H1 (cell line): ENCODE data around the gene PAAF1.

ENCODE experiments used
- RNF2 ChIP-seq: fragments of 200-900, 300-1000 bp; sonication (generic); IDR thresholded peaks from 2 replicates; pipeline ENCODE4 v1.7.1; 2016; ENCODE audit warnings: borderline replicate concordance, low read depth, mild to moderate bottlenecking, antibody characterized with exemption, low read length; ENCODE audit not compliant: poor library complexity, severe bottlenecking; ENCODE audit errors: missing control alignments
- TF ChIP-seq, protein P1 (sequence below), 3 experiments: IDR thresholded peaks; 1 replicate in 2 of 3; 2 replicates in 1 of 3; pipeline versions ENCODE4 v1.5.1 to v1.6.1; 2011; ENCODE audit warnings: low read length in 3 of 3, mild to moderate bottlenecking in 3 of 3, inconsistent platforms in 2 of 3, low read depth in 1 of 3, moderate library complexity in 1 of 3; ENCODE audit not compliant: insufficient read depth in 1 of 3; ENCODE audit errors: control extremely low read depth in 1 of 3

DNA sequence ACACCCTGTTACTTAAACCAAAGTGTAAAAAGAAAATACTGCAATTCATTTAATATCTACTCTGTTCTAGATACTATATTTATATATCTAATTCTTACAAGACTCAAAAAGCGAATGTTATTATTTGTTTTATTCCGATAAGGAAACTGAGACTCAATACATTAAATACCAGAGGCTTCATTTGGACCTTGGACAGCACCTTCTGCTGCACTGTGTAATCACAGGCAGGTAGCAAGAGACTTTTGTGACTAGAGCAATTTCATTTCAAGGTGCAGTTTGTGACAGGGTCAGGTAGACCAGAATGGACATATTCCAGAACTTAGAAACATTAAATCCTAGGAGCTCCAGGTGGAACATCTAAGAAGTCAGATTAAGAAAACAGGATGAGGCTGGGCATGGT is 52.6 kb downstream of the PAAF1 start:
- TF ChIP-seq, protein P1, sequence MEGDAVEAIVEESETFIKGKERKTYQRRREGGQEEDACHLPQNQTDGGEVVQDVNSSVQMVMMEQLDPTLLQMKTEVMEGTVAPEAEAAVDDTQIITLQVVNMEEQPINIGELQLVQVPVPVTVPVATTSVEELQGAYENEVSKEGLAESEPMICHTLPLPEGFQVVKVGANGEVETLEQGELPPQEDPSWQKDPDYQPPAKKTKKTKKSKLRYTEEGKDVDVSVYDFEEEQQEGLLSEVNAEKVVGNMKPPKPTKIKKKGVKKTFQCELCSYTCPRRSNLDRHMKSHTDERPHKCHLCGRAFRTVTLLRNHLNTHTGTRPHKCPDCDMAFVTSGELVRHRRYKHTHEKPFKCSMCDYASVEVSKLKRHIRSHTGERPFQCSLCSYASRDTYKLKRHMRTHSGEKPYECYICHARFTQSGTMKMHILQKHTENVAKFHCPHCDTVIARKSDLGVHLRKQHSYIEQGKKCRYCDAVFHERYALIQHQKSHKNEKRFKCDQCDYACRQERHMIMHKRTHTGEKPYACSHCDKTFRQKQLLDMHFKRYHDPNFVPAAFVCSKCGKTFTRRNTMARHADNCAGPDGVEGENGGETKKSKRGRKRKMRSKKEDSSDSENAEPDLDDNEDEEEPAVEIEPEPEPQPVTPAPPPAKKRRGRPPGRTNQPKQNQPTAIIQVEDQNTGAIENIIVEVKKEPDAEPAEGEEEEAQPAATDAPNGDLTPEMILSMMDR (IDR thresholded peaks at IDR 0.05; ENCODE audit: control extremely low read depth in 1 of 3, insufficient read depth in 1 of 3, low read depth in 1 of 3, low read length in 3 of 3) = no peak
- no peak for TF ChIP-seq RNF2
